Activated gamma-delta T cell (primary cell): Measurements from ENCODE around the gene MACROD2.

ENCODE experiments used
- DNase-seq: peaks from one replicate; lab custom pipeline; 2025; lab: John Stamatoyannopoulos, UW

MACROD2 gene

GRCh38 chr20:15220778-15221565, 1225.7 kb downstream of the MACROD2 start:
- no peak for DNase-seq

GRCh38 chr20:15222502-15223330, 1227.4 kb downstream of the MACROD2 start:
- DNase-seq: no peak

DNA sequence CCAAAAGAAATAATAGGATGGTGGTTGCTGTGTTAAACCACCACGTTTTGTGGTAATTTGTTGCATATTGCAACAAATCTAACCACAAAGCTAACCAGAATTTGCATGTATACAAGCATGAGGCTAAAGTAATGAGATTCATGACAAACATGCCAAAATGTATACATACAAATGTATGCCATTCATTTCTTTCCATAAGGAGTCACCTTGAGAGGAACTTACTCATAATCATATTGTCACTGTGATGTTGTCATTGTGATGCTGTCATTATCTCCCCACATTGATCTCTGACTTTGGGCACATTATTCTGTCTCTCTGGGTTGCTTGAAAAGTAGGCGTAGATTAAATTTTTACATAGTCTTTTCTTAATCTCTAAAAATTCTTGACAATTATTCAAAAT, 1228.9 kb downstream of the MACROD2 start:
- no peak for DNase-seq

DNA sequence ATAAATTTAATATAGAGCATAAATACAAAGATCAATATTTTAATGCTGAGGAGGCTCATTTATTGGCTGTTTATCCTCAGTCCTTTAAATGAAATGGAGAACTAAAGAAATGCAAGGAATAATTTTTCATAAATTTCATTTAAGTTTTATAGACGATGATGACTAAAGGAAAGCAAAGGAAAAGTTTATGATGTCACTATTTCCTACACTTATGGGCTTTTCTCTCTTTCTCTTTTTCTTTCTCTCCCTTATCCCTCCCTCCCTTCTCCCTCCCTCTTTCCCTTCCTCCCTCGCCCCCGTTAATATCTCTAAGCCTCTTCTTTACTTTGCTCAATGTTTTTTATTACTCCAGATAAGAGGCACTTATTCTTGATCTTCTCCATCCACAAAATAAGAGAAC, 1231.8 kb downstream of the MACROD2 start:
- no peak for DNase-seq

DNA sequence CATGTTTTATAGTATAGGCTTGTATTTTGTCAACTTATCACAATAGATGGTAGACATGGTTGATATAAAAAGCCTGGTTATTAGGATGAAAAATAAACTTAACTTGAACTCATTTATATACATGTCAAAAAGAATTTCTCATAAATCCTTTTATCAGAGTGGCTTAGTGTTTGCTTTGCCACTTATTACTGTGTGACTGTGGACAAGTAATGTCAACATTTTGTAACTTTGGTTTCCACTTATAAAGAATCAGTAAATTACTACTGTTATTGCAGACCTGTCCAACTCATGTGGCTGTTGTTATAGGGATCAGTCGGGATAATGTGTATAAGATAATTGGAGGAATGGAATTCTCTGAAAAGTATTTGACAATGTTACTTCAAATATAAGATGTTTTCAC, 1236.9 kb downstream of the MACROD2 start:
- no peak for DNase-seq

DNA sequence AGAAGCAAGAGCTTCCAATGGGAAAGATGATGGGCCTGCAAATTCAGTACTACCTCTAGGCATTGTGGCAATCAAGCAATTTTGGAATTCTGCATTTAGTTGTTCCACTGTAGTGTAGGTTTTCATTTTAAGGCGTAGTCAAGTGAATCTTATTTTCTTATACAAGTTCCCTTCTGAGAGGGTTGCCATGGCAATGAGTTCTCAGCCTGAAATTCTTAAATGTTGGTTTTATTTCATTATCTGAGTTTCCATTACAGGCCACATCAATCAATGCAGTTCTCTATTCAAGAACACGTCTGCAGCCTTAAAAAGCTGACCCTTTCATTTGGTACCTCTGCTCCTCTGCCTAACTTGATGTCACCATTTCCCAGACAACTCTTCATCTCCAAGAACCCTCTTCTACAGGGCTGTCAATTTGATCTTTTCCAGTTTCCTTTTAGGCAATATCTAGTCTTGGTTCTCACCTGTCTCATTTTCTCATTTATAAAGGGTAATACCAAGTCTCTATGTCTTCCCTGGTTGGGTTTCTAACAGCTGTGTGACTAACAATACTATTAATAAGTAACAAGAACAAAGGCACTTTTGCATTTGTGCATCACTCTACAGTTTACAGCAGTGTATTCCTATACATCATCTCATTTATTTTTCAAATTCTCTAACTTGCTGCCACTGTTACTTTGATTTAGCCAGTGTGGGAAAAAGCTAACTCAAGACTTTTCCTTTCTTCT, 1240.3 kb downstream of the MACROD2 start:
- DNase-seq: no peak

- no peak for DNase-seq
Measured at GRCh38 chr20:15236812-15237211, 1241.5 kb downstream of the MACROD2 start.

- no peak for DNase-seq
Measured at GRCh38 chr20:15239542-15240206, 1244.4 kb downstream of the MACROD2 start.

- DNase-seq: no peak
Measured at GRCh38 chr20:15240801-15241200, 1245.5 kb downstream of the MACROD2 start.

DNA sequence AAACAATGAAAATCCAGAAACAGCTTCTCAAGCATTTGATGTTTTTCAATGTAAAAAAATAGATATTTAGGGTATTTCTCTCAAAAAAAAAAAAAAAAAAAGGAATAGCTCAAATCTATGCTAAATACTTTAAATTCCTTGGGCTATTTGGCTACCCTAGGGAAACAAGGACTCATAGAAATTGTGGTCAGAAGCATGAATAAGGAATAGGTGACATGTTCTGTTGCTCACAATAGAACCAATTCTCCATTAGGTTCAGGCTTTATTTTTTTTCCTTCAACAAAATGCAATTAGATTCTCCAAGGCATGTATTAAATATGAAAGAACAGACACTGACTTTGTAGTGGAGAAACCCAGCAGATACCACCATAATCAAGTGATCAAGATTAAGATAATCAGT, 1246.4 kb downstream of the MACROD2 start:
- no peak for DNase-seq

DNA sequence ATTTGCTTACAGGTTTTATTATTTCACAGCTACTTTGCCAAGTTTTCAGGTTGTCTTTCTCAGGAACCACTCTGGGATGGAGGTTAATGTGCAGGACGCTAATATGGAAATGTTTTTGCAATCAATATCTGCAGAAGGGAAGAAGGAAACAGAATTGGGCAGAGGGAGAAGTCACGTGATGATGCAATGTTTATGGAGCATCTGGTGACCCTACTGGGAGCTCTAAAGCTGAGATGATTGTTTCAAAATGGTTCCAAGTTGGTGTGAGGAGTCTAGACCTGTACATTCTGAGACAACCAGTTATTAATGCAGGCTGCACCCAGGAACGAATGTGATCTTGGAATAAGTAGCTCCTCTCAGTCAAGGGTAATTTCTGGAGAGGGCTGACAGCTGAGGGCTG, 1247.5 kb downstream of the MACROD2 start:
- no peak for DNase-seq

- no peak for DNase-seq
Measured at GRCh38 chr20:15245896-15246295, 1250.6 kb downstream of the MACROD2 start.

DNA sequence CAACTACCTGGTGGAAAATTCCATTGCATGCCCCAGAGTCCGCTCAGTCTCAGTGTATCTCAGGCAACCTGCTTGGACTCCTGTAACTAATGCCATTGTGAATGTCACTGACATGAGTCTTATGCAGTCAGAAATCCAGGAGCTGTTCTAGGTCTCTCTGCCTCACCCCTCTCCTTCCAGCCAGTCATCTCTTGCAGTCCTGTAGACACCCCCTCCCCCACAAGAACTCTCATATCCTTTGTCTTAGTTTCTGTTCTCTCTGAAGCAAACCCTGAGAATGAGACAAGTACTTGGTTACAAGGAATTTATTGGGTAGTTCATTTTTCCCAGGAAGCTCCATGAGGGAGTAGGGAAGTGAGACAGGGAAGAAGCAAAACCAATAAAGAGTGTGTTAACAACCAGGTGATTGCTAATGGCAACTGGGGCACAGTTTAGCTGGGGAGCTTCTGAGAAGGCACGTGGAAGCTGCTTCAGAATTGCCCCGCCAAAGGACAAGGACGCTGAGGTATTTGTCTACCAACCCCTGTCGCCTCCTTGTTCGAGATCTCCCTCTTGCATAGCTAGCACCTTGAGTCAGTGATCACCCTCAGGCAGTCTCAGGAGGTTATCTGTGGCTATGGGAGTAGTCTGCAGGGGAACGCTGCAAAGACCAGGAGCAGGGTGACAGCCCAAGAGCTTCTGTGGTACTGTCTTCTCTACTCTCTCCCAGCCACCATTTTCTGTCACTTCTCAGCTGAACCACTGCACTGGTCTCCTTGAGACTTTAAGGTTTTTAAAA, 1253.5 kb downstream of the MACROD2 start:
- no peak for DNase-seq

GRCh38 chr20:15251171-15251570, 1255.9 kb downstream of the MACROD2 start:
- no peak for DNase-seq

DNA sequence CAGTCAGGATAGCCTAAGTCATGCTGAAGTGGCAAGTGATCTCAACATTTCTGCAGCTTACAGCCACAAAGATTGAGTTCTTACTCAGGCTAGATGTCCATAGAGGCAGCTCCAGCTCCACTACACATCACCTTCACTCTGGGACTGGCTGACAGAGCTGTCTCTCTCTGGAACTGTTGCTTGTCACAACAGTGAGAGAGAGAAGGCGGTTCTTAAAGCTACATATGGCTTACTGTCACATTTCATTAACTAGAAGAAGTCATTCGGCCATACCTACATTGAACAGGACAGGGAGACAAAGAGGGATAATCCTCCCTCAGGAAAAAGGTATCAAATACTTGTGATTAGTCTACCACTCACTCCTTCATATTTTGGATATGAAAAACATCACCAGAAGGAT, 1257.0 kb downstream of the MACROD2 start:
- no peak for DNase-seq

DNA sequence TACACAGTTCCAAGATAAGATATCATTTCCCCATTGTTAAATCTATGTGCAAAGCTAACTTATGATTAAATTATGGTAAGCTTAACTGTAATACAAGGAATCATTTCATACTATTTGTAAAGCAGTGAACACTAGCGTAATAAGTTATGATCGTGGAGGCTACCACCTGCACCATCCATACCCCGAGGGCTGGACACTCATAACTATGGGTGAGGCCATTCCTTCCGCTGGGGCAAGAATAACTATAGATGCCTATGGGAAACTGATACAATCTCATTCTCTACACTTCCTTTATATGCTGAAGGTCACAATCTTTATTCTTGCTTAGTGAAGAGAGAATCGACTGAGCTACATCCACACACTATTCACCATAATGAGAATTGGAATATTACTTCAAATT, 1258.1 kb downstream of the MACROD2 start:
- DNase-seq: no peak

- DNase-seq: no peak
Measured at GRCh38 chr20:15256676-15257568, 1261.6 kb downstream of the MACROD2 start.

DNA sequence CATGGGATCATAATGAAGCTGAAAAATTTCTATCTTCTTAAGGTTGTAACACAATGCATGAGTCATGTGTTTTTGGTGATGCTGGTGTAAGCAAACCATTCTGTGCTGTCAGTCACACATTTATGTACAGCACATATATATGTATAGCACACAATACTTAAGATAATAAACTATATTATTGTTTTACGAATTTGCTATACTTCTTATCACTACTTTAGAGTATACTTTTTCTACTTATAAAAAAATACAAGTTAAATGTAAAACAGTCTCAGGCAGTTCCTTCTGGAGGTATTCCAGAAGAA, 1262.2 kb downstream of the MACROD2 start:
- no peak for DNase-seq

DNA sequence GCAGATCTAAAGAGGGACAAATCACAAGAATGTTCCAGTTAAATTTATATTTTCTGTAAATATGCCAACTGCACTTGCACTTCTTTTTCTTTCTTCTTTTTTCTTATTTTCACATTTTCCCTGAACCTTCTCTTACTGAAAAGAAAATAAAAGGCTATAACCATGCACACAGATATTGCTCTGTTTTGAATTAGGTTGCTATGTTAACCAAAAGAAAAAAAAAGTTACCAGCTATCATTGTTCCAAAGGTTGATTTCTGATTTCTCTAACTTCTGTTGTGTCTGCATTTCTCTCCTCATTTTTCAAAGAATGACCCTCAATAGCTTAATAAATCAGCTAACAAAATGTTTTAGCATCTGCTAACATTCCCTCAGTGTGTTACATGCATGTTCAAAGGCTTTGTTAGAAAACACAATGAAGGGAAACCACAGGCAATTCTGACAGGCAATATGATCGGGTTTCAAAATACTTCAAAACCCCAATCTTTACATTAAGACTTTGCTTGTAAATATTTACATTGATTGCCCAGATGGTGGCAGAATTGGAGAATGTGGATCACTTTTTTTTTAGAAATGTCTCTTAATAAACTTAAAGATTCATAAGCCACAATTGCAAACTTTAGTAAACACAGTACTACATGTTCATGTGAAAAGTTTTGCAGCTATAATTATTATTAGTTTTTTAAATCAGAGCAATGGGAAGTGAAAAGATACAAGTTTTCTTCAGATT, 1270.4 kb downstream of the MACROD2 start:
- DNase-seq: no peak

DNA sequence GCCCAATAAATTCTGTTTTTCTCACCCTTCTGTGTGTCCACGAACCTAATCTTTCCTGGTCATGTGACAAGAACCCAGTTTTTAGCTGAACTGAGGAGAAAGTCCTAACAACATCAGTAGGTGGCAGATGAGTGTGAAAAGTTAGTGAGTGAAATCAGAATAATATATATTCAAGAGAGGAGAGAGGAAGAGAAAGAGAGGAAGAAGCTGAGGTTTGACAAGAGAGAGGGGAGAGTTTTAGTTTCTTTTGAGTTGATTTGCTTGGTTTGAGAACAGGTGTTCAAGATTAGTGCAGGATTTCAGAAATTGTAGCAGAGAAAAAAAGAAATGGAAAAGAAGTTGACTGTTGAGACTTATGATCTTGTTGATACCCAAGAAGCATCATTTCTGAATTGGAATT, 1272.6 kb downstream of the MACROD2 start:
- DNase-seq: no peak
